Type B pancreatic cell (in vitro differentiated cells): Measurements from ENCODE around the gene ERC2. TPM values are rescaled to one million over a fixed set of nuclear protein-coding genes. Genes with fewer than 3 reads are reported as not detected.

Source experiments
- DNase-seq: peaks from one replicate; pipeline ENCODE4 v3.0.0; 2021; ENCODE audit warnings: mixed read lengths; ENCODE audit not compliant: unreplicated experiment; ENCODE audit errors: extremely low spot score
- H3K27ac Mint-ChIP-seq: 2 replicates; pipeline ENCODE4 v1.8.0; 2021; ENCODE audit warnings: mild to moderate bottlenecking, mixed read lengths
- H3K27me3 Mint-ChIP-seq: 2 replicates; pipeline ENCODE4 v1.8.0; 2021; ENCODE audit warnings: mixed read lengths
- H3K36me3 Mint-ChIP-seq: 2 replicates; pipeline ENCODE4 v1.8.0; 2021; ENCODE audit warnings: mixed read lengths
- H3K4me1 Mint-ChIP-seq: one replicate; pipeline ENCODE4 v1.8.0; 2021; ENCODE audit warnings: mixed read lengths; ENCODE audit not compliant: unreplicated experiment
- H3K4me3 Mint-ChIP-seq: 2 replicates; pipeline ENCODE4 v1.8.0; 2021; ENCODE audit warnings: mild to moderate bottlenecking, mixed read lengths
- H3K9me3 Mint-ChIP-seq: 2 replicates; pipeline ENCODE4 v1.8.0; 2021; ENCODE audit warnings: mixed read lengths
- CTCF ChIP-seq: fragments of 200-600 bp; sonication (generic); conservative IDR thresholded peaks from 2 replicates; pipeline ENCODE4 v1.5.0; 2021; ENCODE audit warnings: antibody characterized with exemption, mild to moderate bottlenecking
- total RNA-seq: library from RNA; stranded (reverse); gene quantifications from 2 replicates; pipeline ENCODE4 v1.2.1, GENCODE V29; 2021; ENCODE audit warnings: low replicate concordance

The ERC2 gene
- total RNA-seq, 1 donor from 2014 or later = 6.1 TPM

GRCh38 chr3:56233742-56234141 is 234.5 kb downstream of the ERC2 start:
- DNase-seq = no peak
- H3K4me3 Mint-ChIP-seq = no peak overlapping the region
- no peaks in the 10 kb centered on the region for H3K27me3 Mint-ChIP-seq
- no peak overlapping the region for H3K27ac Mint-ChIP-seq
- no peak for TF ChIP-seq CTCF
- H3K36me3 Mint-ChIP-seq = no peaks in the 10 kb centered on the region
- no peaks in the 10 kb centered on the region for H3K9me3 Mint-ChIP-seq
- no peaks in the 10 kb centered on the region for H3K4me1 Mint-ChIP-seq

DNA sequence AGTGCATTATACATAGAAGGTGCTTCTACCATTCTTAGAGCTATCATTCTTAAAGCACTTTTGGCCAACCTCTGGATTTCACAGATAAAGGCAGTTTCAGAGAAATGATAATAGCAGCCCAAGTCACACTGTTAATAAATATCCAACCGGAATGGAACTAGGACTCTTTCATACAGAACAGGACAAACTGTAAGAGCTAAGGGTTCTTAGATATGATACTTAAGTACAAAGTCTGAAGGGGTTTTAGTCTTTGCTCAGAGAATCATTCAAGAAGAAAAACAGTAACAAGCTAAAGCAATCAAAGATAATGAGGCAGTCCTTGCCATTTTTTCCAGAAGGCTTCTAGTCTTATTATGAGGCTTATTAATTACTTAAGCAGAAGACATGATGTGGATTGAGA is 239.0 kb downstream of the ERC2 start:
- no peak for TF ChIP-seq CTCF
- no peak overlapping the region for H3K27ac Mint-ChIP-seq
- no peak overlapping the region for H3K4me3 Mint-ChIP-seq
- no peaks in the 10 kb centered on the region for H3K36me3 Mint-ChIP-seq
- no peaks in the 10 kb centered on the region for H3K4me1 Mint-ChIP-seq
- no peaks in the 10 kb centered on the region for H3K9me3 Mint-ChIP-seq
- no peak for DNase-seq
- no peaks in the 10 kb centered on the region for H3K27me3 Mint-ChIP-seq

GRCh38 chr3:56222866-56223265 is 245.4 kb downstream of the ERC2 start:
- no peak for TF ChIP-seq CTCF
- H3K36me3 Mint-ChIP-seq = no peaks in the 10 kb centered on the region

DNA sequence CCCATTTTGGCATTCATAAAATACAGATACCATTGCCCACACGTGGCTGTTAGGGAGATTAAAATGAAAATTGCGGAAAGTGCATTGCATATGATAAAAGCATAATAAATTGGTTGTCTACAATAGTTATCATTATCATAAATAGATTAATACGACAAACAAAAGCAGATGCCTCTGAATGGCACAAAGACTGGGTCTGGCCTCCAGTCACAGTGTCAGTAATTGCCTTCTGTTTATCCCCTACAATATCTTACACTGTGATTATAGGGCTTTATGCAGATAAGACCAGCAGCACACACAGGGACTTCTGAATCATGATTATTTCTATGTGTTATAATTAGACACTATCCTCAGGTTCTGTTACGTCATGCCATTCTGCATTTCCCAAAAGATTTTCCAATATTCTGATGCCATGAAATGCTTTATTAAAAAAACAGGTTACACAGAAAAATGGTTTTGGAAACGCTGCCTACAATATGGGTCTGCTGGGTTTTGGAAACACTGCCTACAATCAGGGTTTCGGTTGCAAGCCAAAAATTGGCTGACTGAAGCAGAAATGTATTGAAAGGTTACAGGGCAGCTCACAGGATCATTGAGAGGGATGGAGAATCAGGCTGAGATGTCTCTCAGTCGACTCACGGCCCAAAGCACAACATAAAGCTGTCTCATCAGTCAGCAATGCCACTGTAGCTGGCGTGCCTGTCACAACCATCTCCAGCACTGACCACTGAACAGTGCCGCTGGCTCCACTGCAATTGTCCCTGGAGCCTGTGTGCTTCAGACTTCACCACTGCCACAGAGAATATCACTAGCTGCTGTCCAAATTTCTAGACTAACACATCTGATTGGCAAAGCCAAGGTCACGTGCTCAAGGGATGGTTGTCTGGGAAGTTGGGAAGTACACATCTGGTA is 248.1 kb downstream of the ERC2 start:
- no peaks in the 10 kb centered on the region for H3K27me3 Mint-ChIP-seq
- H3K4me3 Mint-ChIP-seq = no peak overlapping the region
- no peaks in the 10 kb centered on the region for H3K36me3 Mint-ChIP-seq
- no peak overlapping the region for H3K27ac Mint-ChIP-seq
- no peaks in the 10 kb centered on the region for H3K4me1 Mint-ChIP-seq
- no peak for TF ChIP-seq CTCF
- no peaks in the 10 kb centered on the region for H3K9me3 Mint-ChIP-seq
- DNase-seq = no peak

More at GRCh38 chr3:56222866-56223265, 245.4 kb downstream of the ERC2 start:
- Mint-ChIP-seq H3K9me3 (no peaks in the 10 kb centered on the region), H3K4me3 (no peak overlapping the region), H3K27me3 (no peaks in the 10 kb centered on the region), H3K27ac (no peak overlapping the region), H3K4me1 (no peaks in the 10 kb centered on the region)
- DNase-seq = no peak

DNA sequence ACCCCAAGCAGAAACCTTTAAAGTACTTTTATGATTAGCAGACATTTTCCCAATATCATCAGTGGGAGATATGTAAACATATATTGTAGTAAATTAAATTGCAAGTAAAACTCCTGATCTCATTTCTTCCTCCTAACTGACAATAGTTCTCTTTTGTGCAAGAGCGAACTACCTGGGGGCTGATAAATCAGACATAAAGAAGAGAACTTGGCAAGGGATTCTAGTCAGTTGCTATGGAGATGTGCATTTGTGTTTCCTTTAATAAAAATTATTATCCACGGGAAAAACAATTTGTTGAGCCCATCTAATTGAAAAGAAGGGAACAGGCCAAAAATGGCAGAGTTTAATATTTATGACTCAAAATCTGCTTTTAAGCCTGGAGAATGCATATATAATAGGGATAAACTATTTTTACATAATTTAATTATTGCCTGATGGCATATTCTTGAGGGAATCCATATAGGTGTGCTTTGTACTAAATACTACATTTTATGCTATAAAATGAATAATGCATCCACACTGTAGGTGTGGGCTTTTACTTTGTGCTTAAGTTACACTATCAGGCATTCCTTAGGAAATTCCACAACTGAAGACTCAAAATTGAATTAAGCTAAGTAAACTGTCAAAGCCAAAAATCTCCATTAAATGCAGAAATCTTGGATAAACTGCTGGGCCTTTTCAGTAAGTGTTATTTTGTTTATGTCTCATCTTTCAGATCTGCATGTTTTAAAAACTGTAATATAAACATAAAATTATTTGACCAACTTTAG is 258.1 kb downstream of the ERC2 start:
- Mint-ChIP-seq H3K4me1 (peaks cover 17% of the 10 kb centered on the region), H3K27me3 (no peaks in the 10 kb centered on the region), H3K9me3 (peaks cover 7% of the 10 kb centered on the region), H3K4me3 (no peak overlapping the region), H3K27ac (no peak overlapping the region), H3K36me3 (no peaks in the 10 kb centered on the region)
- no peak for DNase-seq
- TF ChIP-seq CTCF = no peak
